D721Med (cell line): Measurements from ENCODE around the gene MAST1.
A peak's percentile ranks its signal among the peaks of the same experiment; 100 is the strongest.
"Not testable (repeated sequence)": the region's sequence is repeated elsewhere in the genome, so short reads cannot be mapped to it uniquely, and the experiment has no call there.

Source experiments
- DNase-seq: peaks from one replicate; pipeline ENCODE4 v3.0.0; 2011; ENCODE audit warnings: low spot score; ENCODE audit not compliant: insufficient read length
- FAIRE-seq: peaks from 2 replicates; lab custom pipeline; 2011; peaks lifted over from hg19 to GRCh38; lab: Jason Lieb, UNC
- TF ChIP-seq, protein P1 (sequence below): IDR thresholded peaks from 2 replicates; pipeline ENCODE4 v1.5.1; 2012; ENCODE audit warnings: mild to moderate bottlenecking, control low read depth; ENCODE audit not compliant: insufficient read depth; ENCODE audit errors: missing control alignments

The MAST1 gene

DNA sequence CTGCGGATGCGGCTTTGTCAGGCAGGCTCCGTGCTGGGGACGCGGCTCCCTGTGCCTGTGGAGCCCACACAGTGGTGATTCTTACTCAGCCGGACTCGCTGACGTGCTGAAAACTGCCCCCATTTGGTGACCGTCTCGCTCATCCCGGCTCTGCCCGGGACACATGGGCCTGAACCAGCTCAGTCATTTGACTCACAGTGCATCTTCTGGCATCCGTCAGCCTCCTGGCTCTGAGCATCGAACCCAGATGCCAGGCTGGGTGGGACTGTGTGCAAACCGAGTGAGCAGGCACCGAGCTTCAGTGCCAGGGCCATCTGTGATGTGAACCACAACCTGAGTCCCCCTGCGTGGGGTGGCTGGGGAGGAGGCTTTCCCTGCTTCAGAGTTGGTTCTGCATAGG is 58.1 kb downstream of the MAST1 start:
- FAIRE-seq (no peak), DNase-seq (no peak)
- TF ChIP-seq, protein P1, sequence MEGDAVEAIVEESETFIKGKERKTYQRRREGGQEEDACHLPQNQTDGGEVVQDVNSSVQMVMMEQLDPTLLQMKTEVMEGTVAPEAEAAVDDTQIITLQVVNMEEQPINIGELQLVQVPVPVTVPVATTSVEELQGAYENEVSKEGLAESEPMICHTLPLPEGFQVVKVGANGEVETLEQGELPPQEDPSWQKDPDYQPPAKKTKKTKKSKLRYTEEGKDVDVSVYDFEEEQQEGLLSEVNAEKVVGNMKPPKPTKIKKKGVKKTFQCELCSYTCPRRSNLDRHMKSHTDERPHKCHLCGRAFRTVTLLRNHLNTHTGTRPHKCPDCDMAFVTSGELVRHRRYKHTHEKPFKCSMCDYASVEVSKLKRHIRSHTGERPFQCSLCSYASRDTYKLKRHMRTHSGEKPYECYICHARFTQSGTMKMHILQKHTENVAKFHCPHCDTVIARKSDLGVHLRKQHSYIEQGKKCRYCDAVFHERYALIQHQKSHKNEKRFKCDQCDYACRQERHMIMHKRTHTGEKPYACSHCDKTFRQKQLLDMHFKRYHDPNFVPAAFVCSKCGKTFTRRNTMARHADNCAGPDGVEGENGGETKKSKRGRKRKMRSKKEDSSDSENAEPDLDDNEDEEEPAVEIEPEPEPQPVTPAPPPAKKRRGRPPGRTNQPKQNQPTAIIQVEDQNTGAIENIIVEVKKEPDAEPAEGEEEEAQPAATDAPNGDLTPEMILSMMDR, result no peak

DNA sequence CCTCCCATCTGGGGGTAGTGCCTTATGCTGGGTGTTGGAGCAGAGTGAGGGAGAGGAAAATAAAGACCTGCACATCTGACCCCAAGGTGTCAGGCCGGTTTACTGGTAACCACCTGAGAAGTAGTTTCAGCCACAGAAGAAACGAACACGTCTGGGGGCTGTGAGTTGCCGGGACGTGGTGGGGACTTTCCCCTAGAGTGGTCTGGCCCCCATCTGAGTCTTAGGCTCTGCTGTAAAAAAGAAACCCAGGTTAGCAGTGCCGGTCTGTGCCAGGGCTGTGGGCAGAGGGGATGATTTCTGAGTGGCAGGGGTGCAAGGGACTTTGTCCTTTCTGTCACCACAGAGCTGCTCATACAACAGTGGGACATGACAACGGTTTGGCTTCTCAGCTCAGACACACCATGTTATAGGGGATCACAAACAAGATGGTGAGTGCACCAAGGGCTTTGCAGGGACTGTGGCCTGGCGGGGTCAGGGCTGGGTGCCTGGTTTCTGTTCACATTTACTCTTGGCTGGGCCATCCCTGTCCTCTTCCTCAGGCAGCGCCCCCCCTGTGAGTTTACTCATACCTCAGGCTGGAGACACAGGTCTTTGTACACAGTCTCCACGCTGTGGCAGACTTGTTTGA is 61.7 kb downstream of the MAST1 start:
- FAIRE-seq, result no peak
- no peak for DNase-seq
- TF ChIP-seq, protein P1, result no peak

DNA sequence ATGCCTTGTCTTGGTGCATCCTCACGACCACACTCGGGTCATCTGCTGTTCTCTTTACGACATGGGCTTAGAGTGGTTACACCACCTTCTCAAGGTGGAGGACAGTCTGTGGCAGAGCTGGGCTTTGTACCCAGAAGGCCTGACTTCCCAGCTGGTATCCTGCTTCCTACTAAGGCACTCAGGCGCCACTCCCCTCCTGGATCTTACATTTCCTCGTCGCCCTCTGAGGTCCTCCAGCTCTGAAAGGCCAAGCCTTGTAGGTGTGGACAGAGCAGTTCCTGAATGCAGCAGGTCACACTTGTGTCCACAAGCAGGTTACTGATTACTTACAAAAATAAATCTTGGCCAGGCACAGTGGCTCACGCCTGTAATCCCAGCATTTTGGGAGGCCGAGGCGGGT is 68.9 kb downstream of the MAST1 start:
- DNase-seq (no peak), FAIRE-seq (no peak)
- TF ChIP-seq, protein P1, result no peak

DNA sequence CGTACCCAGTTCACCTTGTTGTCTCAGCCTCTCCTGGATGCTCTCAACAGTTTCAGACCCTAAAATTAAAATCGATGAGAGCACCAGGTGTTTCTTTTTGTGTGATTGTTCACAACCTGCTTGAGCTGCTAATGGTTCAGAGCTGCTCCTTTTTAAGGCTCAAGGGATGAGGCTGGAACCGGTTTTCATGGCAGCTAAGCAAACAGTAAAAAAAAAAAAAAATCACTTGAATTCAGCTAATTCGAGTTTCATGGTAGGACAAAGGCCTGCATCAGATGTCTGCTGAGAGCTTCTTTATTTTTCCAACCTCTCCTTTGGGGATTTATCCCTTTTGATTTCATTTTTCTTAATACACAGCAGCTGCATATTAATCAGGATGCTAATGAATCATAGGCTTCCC is 74.3 kb downstream of the MAST1 start:
- DNase-seq (no peak), FAIRE-seq (no peak)
- TF ChIP-seq, protein P1, result no peak

DNA sequence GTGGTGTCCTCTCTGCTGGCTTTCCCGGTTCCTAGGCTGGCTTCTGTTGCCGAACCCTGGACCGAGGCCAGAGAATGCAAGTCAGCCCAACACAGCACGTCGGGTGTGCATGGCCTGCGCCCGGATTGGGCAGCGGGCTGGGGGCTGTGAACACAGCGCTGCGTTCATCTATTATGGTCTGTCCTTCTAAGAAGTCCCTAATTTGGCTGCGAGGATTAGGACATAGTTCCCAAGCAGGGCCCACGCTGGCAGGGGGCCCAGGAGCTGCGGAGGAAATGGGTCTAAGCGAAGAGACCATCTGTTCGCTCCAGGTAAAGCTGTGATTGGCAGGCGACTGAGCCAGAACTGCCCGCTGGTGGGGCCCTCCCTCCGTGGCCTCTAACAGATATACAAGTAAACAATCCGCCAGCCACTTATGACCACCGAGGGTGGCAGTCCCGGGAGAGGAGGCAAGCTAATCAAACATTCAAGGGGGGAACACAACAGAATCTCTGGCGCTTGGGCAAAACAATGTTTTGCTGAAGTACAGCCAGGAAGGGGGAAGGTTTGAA is 74.8 kb downstream of the MAST1 start:
- TF ChIP-seq, protein P1, result no peak
- DNase-seq (peak; percentile 70), FAIRE-seq (no peak)

DNA sequence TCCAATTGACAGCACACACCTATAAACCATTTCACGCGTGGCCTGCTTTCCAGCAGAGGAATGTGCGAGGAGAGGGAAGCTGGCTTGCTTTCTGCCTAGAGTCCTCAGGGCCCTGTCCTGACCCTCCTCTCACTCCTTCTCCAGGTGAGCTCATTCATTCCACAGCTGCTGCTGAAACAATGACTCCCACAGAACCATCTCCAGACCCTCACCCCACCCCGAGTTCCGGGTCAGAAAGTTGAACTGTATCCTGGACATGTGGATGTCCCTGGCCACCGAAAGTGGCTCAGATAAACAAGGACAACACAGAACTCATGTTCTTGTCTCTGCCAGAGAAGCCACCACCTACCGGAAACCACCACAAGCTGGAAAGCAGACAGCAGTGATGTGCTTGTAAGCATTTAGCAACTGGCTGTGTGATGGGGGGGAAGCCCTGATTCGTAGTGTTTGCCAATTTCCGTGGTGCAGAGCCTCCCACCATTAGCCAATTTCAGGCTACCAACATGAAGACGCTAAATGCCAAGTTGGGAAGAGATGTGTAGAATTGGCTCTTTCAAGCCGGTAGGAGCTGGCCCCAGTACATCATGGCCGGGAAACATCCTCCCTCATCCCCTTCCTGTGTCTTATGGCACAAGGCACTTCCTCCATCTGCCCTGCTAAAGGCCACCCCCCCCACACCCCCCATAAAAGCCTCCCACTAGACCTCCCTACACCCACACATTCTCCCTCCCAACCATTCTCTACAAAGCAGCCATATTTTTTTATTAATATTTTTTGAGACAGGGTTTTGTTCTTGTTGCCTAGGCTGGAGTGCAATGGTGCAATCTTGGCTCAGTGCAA is 75.8 kb downstream of the MAST1 start:
- no peak for DNase-seq
- TF ChIP-seq, protein P1, result no peak
- no peak for FAIRE-seq

DNA sequence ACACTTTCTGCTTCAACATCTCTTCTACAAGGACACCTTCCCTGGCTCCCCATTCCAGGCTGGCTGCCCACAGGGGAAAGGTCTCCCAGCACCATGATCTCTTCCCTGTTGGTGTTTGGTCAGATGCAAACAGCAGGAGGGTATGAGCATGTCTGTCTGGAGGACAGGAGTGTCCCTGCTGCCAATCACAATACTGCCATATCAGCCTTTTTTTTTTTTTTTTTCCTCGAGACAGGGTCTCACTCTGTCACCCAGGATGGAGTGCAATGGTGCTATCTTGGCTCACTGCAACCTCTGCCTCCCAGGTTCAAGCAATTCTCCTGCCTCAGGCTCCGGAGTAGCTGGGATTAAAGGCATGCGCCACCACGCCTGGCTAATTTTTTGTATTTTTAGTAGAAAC is 77.5 kb downstream of the MAST1 start:
- not testable (repeated sequence) for DNase-seq, FAIRE-seq
